CD4-positive, alpha-beta T cell treated with Interferon alpha-2 for 1 hour (primary cell): Measurements from ENCODE around the gene ADCY7.

Experiments used
- DNase-seq, 2 donors: peaks; one replicate each; pipeline ENCODE4 v3.0.0-alpha.2; 2020 to 2022

The ADCY7 gene

GRCh38 chr16:50269061-50269705, 2.8 kb downstream of the ADCY7 start:
- DNase-seq, result no peak

- no peak for DNase-seq
Measured at GRCh38 chr16:50269769-50270509, 3.6 kb downstream of the ADCY7 start.

GRCh38 chr16:50270510-50271147, 4.3 kb downstream of the ADCY7 start:
- DNase-seq, result no peak

- no peak for DNase-seq
Measured at GRCh38 chr16:50271148-50272041, 5.0 kb downstream of the ADCY7 start.

- no peak for DNase-seq
Measured at GRCh38 chr16:50272111-50272571, 5.8 kb downstream of the ADCY7 start.

- no peak for DNase-seq
Measured at GRCh38 chr16:50272687-50273381, 6.5 kb downstream of the ADCY7 start.

- no peak for DNase-seq
Measured at GRCh38 chr16:50273382-50273690, 7.0 kb downstream of the ADCY7 start.

GRCh38 chr16:50273888-50274325, 7.6 kb downstream of the ADCY7 start:
- DNase-seq, result peak; percentile 45 to 70

- DNase-seq, result peak; percentile 47 to 63
Measured at GRCh38 chr16:50274326-50275097, 8.2 kb downstream of the ADCY7 start.

GRCh38 chr16:50275098-50275415, 8.7 kb downstream of the ADCY7 start:
- no peak for DNase-seq

GRCh38 chr16:50275428-50276325, 9.3 kb downstream of the ADCY7 start:
- no peak for DNase-seq

- DNase-seq, result no peak
Measured at GRCh38 chr16:50276326-50276640, 9.9 kb downstream of the ADCY7 start.

GRCh38 chr16:50276801-50277555, 10.6 kb downstream of the ADCY7 start:
- DNase-seq, result no peak

- DNase-seq, result no peak
Measured at GRCh38 chr16:50278251-50278650, 11.9 kb downstream of the ADCY7 start.

GRCh38 chr16:50279504-50279865, 13.1 kb downstream of the ADCY7 start:
- DNase-seq, result no peak

- no peak for DNase-seq
Measured at GRCh38 chr16:50280932-50281331, 14.6 kb downstream of the ADCY7 start.

- no peak for DNase-seq
Measured at GRCh38 chr16:50281391-50282009, 15.1 kb downstream of the ADCY7 start.

GRCh38 chr16:50282010-50282538, 15.7 kb downstream of the ADCY7 start:
- DNase-seq, result peak; percentile 74 to 83

- DNase-seq, result no peak
Measured at GRCh38 chr16:50282955-50283631, 16.7 kb downstream of the ADCY7 start.
